Calu3 (cell line): Measurements from ENCODE around the gene PNMA5. TPM values are rescaled to one million over a fixed set of nuclear protein-coding genes. Genes with fewer than 3 reads are reported as not detected.

Experiments
- total RNA-seq: library from RNA; stranded (reverse); gene quantifications from 2 replicates; pipeline ENCODE4 v1.2.3, GENCODE V29; 2022

The PNMA5 gene
- total RNA-seq, 1 experiment from 2014 or later = not detected

Other genes starting within 250 kb of the PNMA5 start
- gene MAGEA2, start 240.3 kb downstream of the PNMA5 start, total RNA-seq = not detected in 2 replicates
- gene CSAG3, start 234.9 kb downstream of the PNMA5 start, total RNA-seq = not detected in 2 replicates
- not detected in 2 replicates for gene MAGEA6, start 224.4 kb downstream of the PNMA5 start, total RNA-seq
- 38.5 and 40.2 TPM in 2 replicates for gene CETN2, start 163.4 kb downstream of the PNMA5 start, total RNA-seq
- gene NSDHL, start 163.1 kb downstream of the PNMA5 start, total RNA-seq = 36.5 and 38.1 TPM in 2 replicates
- gene ZNF185, start 96.0 kb downstream of the PNMA5 start, total RNA-seq = 24.3 and 25.2 TPM in 2 replicates
- not detected in 2 replicates for gene PNMA3, start 62.4 kb upstream of the PNMA5 start, total RNA-seq
- 0.31 and 0.44 TPM in 2 replicates for gene PNMA6A, start 78.3 kb upstream of the PNMA5 start, total RNA-seq
- gene MAGEA1, start 185.2 kb upstream of the PNMA5 start, total RNA-seq = not detected in 2 replicates